WTC11 (cell line): ENCODE results near the gene SNX25. TPM values are rescaled to one million over a fixed set of nuclear protein-coding genes. Genes with fewer than 3 reads are reported as not detected.

Experiments
- ATAC-seq: fragments of 200-7000 bp; cut with Tn5 transposase; 2 replicates; pipeline ENCODE4 v1.10.0; 2021; ENCODE audit warnings: mild to moderate bottlenecking, moderate library complexity
- CTCF ChIA-PET: fragments of 300-600 bp; sonication (Branson Sonifier 250); formaldehyde crosslinking; loops from one replicate; lab custom pipeline; 2021; ENCODE audit warnings: antibody characterized with exemption; lab: Charles Lee
- POLR2A ChIA-PET: fragments of 350-600 bp; sonication (Branson Sonifier 250); formaldehyde crosslinking; loops from one replicate; lab custom pipeline; 2021; ENCODE audit warnings: antibody characterized with exemption; lab: Charles Lee
- DNase-seq: peaks from one replicate; pipeline ENCODE4 v3.0.0; 2021; ENCODE audit warnings: low spot score
- H3K27ac Mint-ChIP-seq: 2 replicates; pipeline ENCODE4 v1.8.0; 2021; ENCODE audit warnings: mixed read lengths
- H3K27me3 Mint-ChIP-seq: 2 replicates; pipeline ENCODE4 v1.8.0; 2021; ENCODE audit warnings: low read depth, mild to moderate bottlenecking, moderate library complexity, mixed read lengths
- H3K36me3 Mint-ChIP-seq: 2 replicates; pipeline ENCODE4 v1.8.0; 2021; ENCODE audit warnings: mixed read lengths
- H3K4me1 Mint-ChIP-seq: 2 replicates; pipeline ENCODE4 v1.8.0; 2022; ENCODE audit warnings: mixed read lengths
- H3K4me3 Mint-ChIP-seq: 2 replicates; pipeline ENCODE4 v1.8.0; 2021; ENCODE audit warnings: mild to moderate bottlenecking, moderate library complexity, mixed read lengths
- H3K9me3 Mint-ChIP-seq: 2 replicates; pipeline ENCODE4 v1.8.0; 2021; ENCODE audit warnings: mixed read lengths
- CBFB ChIP-seq: sonication (generic); formaldehyde crosslinking; IDR thresholded peaks from 2 replicates; pipeline ENCODE4 v1.8.1; 2022; ENCODE audit warnings: mild to moderate bottlenecking, low read depth, missing genetic modification reagents
- CREB1 ChIP-seq: sonication (generic); formaldehyde crosslinking; IDR thresholded peaks from 2 replicates; pipeline ENCODE4 v1.8.0; 2023; ENCODE audit warnings: mild to moderate bottlenecking, missing genetic modification reagents
- EMX1 ChIP-seq: fragments of 250-450 bp; sonication (Bioruptor Pico); IDR thresholded peaks from 2 replicates; pipeline ENCODE4 v1.8.0; 2021; ENCODE audit warnings: mild to moderate bottlenecking
- ESRRA ChIP-seq: sonication (generic); formaldehyde crosslinking; IDR thresholded peaks from 2 replicates; pipeline ENCODE4 v1.8.1; 2022; ENCODE audit warnings: mild to moderate bottlenecking, missing genetic modification reagents, borderline replicate concordance
- FOXJ3 ChIP-seq: sonication (generic); formaldehyde crosslinking; IDR thresholded peaks from 2 replicates; pipeline ENCODE4 v1.9.0; 2021; ENCODE audit warnings: missing genetic modification reagents, mild to moderate bottlenecking, borderline replicate concordance
- HMGA2 ChIP-seq: fragments of 250-450 bp; sonication (Bioruptor Pico); IDR thresholded peaks from 2 replicates; pipeline ENCODE4 v1.4.0; 2021; ENCODE audit warnings: mild to moderate bottlenecking, moderate library complexity
- IRF2 ChIP-seq: sonication (generic); formaldehyde crosslinking; IDR thresholded peaks from 2 replicates; pipeline ENCODE4 v1.8.0; 2022; ENCODE audit warnings: low read depth, missing genetic modification reagents, borderline replicate concordance
- MYBL2 ChIP-seq: sonication (generic); formaldehyde crosslinking; IDR thresholded peaks from 2 replicates; pipeline ENCODE4 v1.8.1; 2023; ENCODE audit warnings: mild to moderate bottlenecking, moderate library complexity, missing genetic modification reagents
- NFATC4 ChIP-seq: fragments of 250-450 bp; sonication (Bioruptor Pico); IDR thresholded peaks from 2 replicates; pipeline ENCODE4 v1.9.0; 2021; ENCODE audit warnings: mild to moderate bottlenecking
- NFYB ChIP-seq: sonication (generic); formaldehyde crosslinking; conservative IDR thresholded peaks from 2 replicates; pipeline ENCODE4 v1.8.0; 2022; ENCODE audit warnings: low read depth, missing genetic modification reagents
- NR1H2 ChIP-seq: sonication (generic); formaldehyde crosslinking; IDR thresholded peaks from 2 replicates; pipeline ENCODE4 v1.9.0; 2021; ENCODE audit warnings: mild to moderate bottlenecking, moderate library complexity, missing genetic modification reagents
- NR3C1 ChIP-seq: sonication (generic); formaldehyde crosslinking; conservative IDR thresholded peaks from 2 replicates; pipeline ENCODE4 v1.8.1; 2023; ENCODE audit warnings: low read depth, mild to moderate bottlenecking, missing genetic modification reagents
- PRRX2 ChIP-seq: fragments of 250-450 bp; sonication (Bioruptor Pico); IDR thresholded peaks from 2 replicates; pipeline ENCODE4 v1.8.0; 2021; ENCODE audit warnings: mild to moderate bottlenecking
- RELA ChIP-seq: sonication (generic); formaldehyde crosslinking; IDR thresholded peaks from 2 replicates; pipeline ENCODE4 v1.8.1; 2022; ENCODE audit warnings: missing genetic modification reagents, mild to moderate bottlenecking, borderline replicate concordance
- RORB ChIP-seq: fragments of 250-450 bp; sonication (Bioruptor Pico); IDR thresholded peaks from 2 replicates; pipeline ENCODE4 v1.9.0; 2021; ENCODE audit warnings: mild to moderate bottlenecking
- ZNF423 ChIP-seq: fragments of 250-450 bp; sonication (Bioruptor Pico); IDR thresholded peaks from 2 replicates; pipeline ENCODE4 v2.1.2; 2022; ENCODE audit warnings: mild to moderate bottlenecking, moderate library complexity
- total RNA-seq: library from RNA; stranded (reverse); gene quantifications from 3 replicates; pipeline ENCODE4 v1.2.3, GENCODE V29; 2021
- TF ChIP-seq, protein P1 (sequence below): sonication (generic); formaldehyde crosslinking; IDR thresholded peaks from 2 replicates; pipeline ENCODE4 v1.8.0; 2022; ENCODE audit warnings: mild to moderate bottlenecking, missing genetic modification reagents
- TF ChIP-seq, protein P2 (sequence below): fragments of 250-450 bp; sonication (Bioruptor Pico); conservative IDR thresholded peaks from 2 replicates; pipeline ENCODE4 v1.9.0; 2021; ENCODE audit warnings: mild to moderate bottlenecking
- TF ChIP-seq, protein P3 (sequence below): sonication (generic); formaldehyde crosslinking; IDR thresholded peaks from 2 replicates; pipeline ENCODE4 v1.8.1; 2023; ENCODE audit warnings: mild to moderate bottlenecking, moderate library complexity, missing genetic modification reagents
- TF ChIP-seq, protein P4 (sequence below): sonication (generic); formaldehyde crosslinking; IDR thresholded peaks from 2 replicates; pipeline ENCODE4 v1.8.1; 2023; ENCODE audit warnings: mild to moderate bottlenecking, missing genetic modification reagents, moderate library complexity
- TF ChIP-seq, protein P5 (sequence below): sonication (generic); formaldehyde crosslinking; IDR thresholded peaks from 2 replicates; pipeline ENCODE4 v1.8.1; 2022; ENCODE audit warnings: missing genetic modification reagents, borderline replicate concordance
- TF ChIP-seq, protein P6 (sequence below): sonication (generic); formaldehyde crosslinking; IDR thresholded peaks from 2 replicates; pipeline ENCODE4 v1.8.0; 2023; ENCODE audit warnings: missing genetic modification reagents, mild to moderate bottlenecking, borderline replicate concordance

Gene SNX25
- total RNA-seq, 1 experiment from 2014 or later = 16.9 TPM

DNA sequence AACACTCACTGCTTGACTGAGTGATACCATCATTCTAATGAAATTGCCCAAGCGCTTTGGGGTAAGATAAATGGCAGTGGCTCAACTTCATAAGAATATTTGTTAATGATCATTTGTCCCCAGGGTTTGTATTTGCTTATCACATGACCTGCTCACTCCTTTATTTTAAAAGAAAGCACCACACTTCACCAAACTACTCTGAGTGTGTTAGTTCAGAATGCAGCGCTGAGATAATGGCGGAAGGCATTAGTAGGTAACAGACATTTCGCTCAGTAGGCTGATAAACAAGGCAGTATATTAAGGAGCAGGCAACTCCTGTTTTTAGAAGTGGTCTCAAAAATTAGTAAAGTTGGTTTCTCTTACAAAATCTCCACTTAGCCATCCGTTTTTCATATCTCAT lies 1.6 kb downstream of the SNX25 start (continued):
- TF ChIP-seq MYBL2 (CRISPR knock-in tag) = no peak
- TF ChIP-seq NFYB (CRISPR knock-in tag) = no peak

DNA sequence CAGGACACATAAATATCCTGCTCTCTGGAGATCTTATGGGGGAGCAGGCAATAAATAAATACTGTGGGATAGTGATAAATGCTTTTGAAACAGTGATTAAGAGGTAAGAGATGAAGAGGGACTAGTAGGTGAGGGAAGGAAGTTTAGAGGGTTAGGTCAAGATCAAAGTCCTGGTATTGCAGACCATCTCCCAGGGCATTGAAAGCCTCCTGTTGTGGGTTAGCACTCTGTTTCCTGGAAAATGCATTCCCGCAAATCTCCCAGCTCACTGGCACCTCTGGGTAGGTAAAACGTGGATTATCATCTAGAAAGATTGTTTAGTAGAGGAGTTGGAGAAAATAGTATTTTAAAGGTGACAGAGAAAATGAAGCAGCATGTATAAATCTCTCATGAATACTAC lies 2.2 kb downstream of the SNX25 start:
- Mint-ChIP-seq H3K4me3 (peak overlapping the region; percentile 92), H3K4me1 (peaks cover 47% of the 10 kb centered on the region), H3K9me3 (no peaks in the 10 kb centered on the region), H3K36me3 (no peaks in the 10 kb centered on the region)
- DNase-seq (no peak), ATAC-seq (no peak)
- CTCF ChIA-PET = interaction anchor here (0.5 to 0.6 kb wide), 2 partner anchors 45 to 92 kb away, joined by 3 read pairs; no protein-coding TSS in a partner anchor
- no peak for TF ChIP-seq MYBL2 (CRISPR knock-in tag)
- no peak for TF ChIP-seq NR3C1 (CRISPR knock-in tag)
- TF ChIP-seq, protein P1, sequence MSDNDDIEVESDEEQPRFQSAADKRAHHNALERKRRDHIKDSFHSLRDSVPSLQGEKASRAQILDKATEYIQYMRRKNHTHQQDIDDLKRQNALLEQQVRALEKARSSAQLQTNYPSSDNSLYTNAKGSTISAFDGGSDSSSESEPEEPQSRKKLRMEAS = no peak
- no peak for TF ChIP-seq RORB
- TF ChIP-seq, protein P2, sequence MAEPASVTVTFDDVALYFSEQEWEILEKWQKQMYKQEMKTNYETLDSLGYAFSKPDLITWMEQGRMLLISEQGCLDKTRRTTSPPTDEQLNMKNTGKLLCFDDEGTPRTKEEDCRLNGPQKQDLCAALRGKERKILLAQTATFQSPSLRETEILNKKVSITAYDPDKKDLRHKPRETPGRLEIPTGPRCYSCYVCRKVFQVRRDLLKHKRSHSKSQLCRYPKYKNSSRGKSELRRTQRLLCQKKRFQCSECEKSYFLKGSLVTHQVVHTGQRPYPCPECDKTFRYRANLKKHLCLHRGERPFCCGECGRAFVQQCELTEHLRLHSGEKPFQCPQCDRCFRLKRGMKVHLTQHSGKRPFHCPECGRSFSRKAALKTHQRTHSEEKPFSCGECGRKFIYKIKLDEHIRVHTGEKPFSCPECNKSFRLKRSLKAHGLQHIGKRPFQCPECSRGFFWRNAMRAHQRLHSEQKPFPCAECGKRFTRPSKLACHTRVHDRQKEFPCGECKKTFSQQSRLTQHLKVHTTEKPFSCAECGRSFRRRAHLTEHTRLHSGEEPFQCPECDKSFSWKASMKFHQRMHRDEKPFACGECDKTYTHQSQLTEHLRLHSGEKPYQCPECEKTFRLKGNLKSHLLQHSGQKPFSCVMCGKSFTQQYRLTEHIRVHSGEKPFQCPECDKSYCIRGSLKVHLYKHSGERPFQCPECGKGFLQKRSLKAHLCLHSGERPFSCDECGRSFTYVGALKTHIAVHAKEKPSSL (CRISPR knock-in tag) = no peak
- TF ChIP-seq CREB1 (CRISPR knock-in tag) = no peak
- TF ChIP-seq RELA = no peak
- TF ChIP-seq, protein P3, sequence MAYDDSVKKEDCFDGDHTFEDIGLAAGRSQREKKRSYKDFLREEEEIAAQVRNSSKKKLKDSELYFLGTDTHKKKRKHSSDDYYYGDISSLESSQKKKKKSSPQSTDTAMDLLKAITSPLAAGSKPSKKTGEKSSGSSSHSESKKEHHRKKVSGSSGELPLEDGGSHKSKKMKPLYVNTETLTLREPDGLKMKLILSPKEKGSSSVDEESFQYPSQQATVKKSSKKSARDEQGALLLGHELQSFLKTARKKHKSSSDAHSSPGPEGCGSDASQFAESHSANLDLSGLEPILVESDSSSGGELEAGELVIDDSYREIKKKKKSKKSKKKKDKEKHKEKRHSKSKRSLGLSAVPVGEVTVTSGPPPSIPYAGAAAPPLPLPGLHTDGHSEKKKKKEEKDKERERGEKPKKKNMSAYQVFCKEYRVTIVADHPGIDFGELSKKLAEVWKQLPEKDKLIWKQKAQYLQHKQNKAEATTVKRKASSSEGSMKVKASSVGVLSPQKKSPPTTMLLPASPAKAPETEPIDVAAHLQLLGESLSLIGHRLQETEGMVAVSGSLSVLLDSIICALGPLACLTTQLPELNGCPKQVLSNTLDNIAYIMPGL (CRISPR knock-in tag) = no peak
- no peak for TF ChIP-seq HMGA2 (CRISPR knock-in tag)
- no peak for TF ChIP-seq ESRRA (CRISPR knock-in tag)
- no peak for TF ChIP-seq NR1H2
- TF ChIP-seq NFYB (CRISPR knock-in tag) = no peak
- TF ChIP-seq, protein P4, sequence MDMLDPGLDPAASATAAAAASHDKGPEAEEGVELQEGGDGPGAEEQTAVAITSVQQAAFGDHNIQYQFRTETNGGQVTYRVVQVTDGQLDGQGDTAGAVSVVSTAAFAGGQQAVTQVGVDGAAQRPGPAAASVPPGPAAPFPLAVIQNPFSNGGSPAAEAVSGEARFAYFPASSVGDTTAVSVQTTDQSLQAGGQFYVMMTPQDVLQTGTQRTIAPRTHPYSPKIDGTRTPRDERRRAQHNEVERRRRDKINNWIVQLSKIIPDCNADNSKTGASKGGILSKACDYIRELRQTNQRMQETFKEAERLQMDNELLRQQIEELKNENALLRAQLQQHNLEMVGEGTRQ (CRISPR knock-in tag) = no peak
- TF ChIP-seq, protein P5, sequence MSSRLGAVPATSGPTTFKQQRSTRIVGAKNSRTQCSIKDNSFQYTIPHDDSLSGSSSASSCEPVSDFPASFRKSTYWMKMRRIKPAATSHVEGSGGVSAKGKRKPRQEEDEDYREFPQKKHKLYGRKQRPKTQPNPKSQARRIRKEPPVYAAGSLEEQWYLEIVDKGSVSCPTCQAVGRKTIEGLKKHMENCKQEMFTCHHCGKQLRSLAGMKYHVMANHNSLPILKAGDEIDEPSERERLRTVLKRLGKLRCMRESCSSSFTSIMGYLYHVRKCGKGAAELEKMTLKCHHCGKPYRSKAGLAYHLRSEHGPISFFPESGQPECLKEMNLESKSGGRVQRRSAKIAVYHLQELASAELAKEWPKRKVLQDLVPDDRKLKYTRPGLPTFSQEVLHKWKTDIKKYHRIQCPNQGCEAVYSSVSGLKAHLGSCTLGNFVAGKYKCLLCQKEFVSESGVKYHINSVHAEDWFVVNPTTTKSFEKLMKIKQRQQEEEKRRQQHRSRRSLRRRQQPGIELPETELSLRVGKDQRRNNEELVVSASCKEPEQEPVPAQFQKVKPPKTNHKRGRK (CRISPR knock-in tag) = no peak
- TF ChIP-seq, all 79 proteins: peak for 0
- no peak overlapping the region for H3K27ac Mint-ChIP-seq
- POLR2A ChIA-PET = no interaction called here
- peaks cover 36% of the 10 kb centered on the region for H3K27me3 Mint-ChIP-seq

DNA sequence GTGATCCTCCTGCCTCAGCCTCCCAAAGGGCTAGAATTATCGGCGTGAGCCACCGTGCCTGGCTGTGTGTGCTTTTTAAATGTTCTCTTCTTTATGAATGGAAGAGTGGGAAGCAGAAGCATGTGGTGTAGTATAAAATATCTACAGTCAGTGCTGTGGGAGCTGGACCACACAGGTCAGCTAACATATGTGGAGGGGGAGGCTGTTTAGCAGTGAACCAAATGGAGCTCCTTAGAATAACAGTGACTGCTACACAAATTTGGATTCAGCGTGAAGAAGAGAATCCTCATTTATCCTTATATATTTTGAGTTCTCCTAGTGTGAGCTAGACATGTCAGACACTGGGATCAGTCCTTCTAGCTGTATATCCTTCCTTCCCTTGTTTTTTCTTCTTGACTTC lies 3.2 kb downstream of the SNX25 start:
- DNase-seq = no peak
- H3K4me3 Mint-ChIP-seq = no peak overlapping the region
- CTCF ChIA-PET = interaction anchor here (1.1 kb wide), 1 partner anchor 138 kb away, joined by 4 read pairs; no protein-coding TSS in a partner anchor
- no peaks in the 10 kb centered on the region for H3K9me3 Mint-ChIP-seq
- H3K36me3 Mint-ChIP-seq = no peaks in the 10 kb centered on the region
- H3K27ac Mint-ChIP-seq = no peak overlapping the region
- ATAC-seq = no peak
- peaks cover 56% of the 10 kb centered on the region for H3K4me1 Mint-ChIP-seq
- POLR2A ChIA-PET = no interaction called here
- peaks cover 28% of the 10 kb centered on the region for H3K27me3 Mint-ChIP-seq
- TF ChIP-seq MYBL2 (CRISPR knock-in tag) (no peak), CBFB (CRISPR knock-in tag) (no peak), IRF2 (CRISPR knock-in tag) (no peak), EMX1 (CRISPR knock-in tag) (no peak), NFATC4 (no peak), FOXJ3 (CRISPR knock-in tag) (no peak), PRRX2 (CRISPR knock-in tag) (no peak), ZNF423 (CRISPR knock-in tag) (no peak)
- TF ChIP-seq, protein P6, sequence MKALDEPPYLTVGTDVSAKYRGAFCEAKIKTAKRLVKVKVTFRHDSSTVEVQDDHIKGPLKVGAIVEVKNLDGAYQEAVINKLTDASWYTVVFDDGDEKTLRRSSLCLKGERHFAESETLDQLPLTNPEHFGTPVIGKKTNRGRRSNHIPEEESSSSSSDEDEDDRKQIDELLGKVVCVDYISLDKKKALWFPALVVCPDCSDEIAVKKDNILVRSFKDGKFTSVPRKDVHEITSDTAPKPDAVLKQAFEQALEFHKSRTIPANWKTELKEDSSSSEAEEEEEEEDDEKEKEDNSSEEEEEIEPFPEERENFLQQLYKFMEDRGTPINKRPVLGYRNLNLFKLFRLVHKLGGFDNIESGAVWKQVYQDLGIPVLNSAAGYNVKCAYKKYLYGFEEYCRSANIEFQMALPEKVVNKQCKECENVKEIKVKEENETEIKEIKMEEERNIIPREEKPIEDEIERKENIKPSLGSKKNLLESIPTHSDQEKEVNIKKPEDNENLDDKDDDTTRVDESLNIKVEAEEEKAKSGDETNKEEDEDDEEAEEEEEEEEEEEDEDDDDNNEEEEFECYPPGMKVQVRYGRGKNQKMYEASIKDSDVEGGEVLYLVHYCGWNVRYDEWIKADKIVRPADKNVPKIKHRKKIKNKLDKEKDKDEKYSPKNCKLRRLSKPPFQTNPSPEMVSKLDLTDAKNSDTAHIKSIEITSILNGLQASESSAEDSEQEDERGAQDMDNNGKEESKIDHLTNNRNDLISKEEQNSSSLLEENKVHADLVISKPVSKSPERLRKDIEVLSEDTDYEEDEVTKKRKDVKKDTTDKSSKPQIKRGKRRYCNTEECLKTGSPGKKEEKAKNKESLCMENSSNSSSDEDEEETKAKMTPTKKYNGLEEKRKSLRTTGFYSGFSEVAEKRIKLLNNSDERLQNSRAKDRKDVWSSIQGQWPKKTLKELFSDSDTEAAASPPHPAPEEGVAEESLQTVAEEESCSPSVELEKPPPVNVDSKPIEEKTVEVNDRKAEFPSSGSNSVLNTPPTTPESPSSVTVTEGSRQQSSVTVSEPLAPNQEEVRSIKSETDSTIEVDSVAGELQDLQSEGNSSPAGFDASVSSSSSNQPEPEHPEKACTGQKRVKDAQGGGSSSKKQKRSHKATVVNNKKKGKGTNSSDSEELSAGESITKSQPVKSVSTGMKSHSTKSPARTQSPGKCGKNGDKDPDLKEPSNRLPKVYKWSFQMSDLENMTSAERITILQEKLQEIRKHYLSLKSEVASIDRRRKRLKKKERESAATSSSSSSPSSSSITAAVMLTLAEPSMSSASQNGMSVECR (CRISPR knock-in tag) = no peak
- TF ChIP-seq, protein P3 (CRISPR knock-in tag) = no peak
